Ishikawa (cell line): ENCODE data around the gene PDE4D.

ENCODE experiments used
- CEBPB ChIP-seq: IDR thresholded peaks from 2 replicates; pipeline ENCODE4 v1.6.1; 2012
- CREB1 ChIP-seq: IDR thresholded peaks from 2 replicates; pipeline ENCODE4 v1.6.1; 2012; ENCODE audit warnings: low read depth
- EGR1 ChIP-seq: IDR thresholded peaks from 2 replicates; pipeline ENCODE4 v1.6.1; 2012
- EP300 ChIP-seq: IDR thresholded peaks from 2 replicates; pipeline ENCODE4 v1.6.1; 2012; ENCODE audit warnings: borderline replicate concordance
- FOXM1 ChIP-seq: IDR thresholded peaks from 2 replicates; pipeline ENCODE4 v1.6.1; 2012; ENCODE audit warnings: low read depth, borderline replicate concordance
- NFIC ChIP-seq: IDR thresholded peaks from 2 replicates; pipeline ENCODE4 v1.6.1; 2012
- RAD21 ChIP-seq: IDR thresholded peaks from 2 replicates; pipeline ENCODE4 v1.6.1; 2012; ENCODE audit warnings: low read depth
- TAF1 ChIP-seq: IDR thresholded peaks from 2 replicates; pipeline ENCODE4 v1.6.1; 2012; ENCODE audit warnings: low read depth, mild to moderate bottlenecking
- TCF12 ChIP-seq: IDR thresholded peaks from 2 replicates; pipeline ENCODE4 v1.6.1; 2012; ENCODE audit warnings: low read depth
- TEAD4 ChIP-seq: IDR thresholded peaks from 2 replicates; pipeline ENCODE4 v1.6.1; 2012
- YY1 ChIP-seq: IDR thresholded peaks from 2 replicates; pipeline ENCODE4 v1.6.1; 2012; ENCODE audit warnings: low read depth
- ZBTB7A ChIP-seq: IDR thresholded peaks from 2 replicates; pipeline ENCODE4 v1.6.1; 2012; ENCODE audit warnings: low read depth
- TF ChIP-seq, protein P1 (sequence below): IDR thresholded peaks from 2 replicates; pipeline ENCODE4 v1.6.1; 2012
- TF ChIP-seq, protein P2 (sequence below): IDR thresholded peaks from 2 replicates; pipeline ENCODE4 v1.6.1; 2012; ENCODE audit warnings: low read depth, mild to moderate bottlenecking
- TF ChIP-seq, protein P3 (sequence below): IDR thresholded peaks from 2 replicates; pipeline ENCODE4 v1.6.1; 2012

The PDE4D gene

DNA sequence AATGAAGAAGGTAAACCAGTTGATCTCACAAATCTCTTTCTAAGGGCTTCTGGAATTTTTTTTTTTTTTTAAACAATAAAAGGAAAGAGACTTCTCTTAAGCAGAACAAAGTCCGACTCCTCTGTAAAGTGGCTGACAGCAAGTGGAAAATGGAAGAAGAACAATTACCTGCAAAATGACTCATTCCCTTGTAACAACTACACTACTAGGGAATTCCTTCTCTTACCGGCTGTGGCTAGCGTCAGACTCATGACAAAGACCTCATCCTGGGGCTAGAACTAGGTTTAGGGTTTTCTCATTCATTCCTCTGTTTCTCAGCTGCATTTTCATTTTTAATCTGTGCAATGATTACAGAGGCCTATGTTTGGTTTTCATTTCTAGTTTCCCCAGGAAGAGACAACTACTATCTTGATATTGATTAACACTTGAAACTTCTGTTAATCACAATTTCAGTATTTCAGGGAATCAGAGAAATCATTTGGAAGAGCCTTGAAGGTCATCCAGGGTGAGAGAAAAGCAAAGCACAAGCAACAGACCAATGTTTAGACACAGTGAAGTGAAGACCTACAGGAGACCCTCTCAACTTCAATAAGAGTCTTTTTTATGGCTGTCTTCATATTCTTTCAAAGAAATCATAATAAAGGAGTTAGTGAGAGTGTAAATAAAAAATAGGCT is 872.8 kb downstream of the PDE4D start:
- no peak for TF ChIP-seq TAF1
- TF ChIP-seq, protein P1, sequence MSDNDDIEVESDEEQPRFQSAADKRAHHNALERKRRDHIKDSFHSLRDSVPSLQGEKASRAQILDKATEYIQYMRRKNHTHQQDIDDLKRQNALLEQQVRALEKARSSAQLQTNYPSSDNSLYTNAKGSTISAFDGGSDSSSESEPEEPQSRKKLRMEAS: no peak
- no peak for TF ChIP-seq ZBTB7A
- TF ChIP-seq, protein P2, sequence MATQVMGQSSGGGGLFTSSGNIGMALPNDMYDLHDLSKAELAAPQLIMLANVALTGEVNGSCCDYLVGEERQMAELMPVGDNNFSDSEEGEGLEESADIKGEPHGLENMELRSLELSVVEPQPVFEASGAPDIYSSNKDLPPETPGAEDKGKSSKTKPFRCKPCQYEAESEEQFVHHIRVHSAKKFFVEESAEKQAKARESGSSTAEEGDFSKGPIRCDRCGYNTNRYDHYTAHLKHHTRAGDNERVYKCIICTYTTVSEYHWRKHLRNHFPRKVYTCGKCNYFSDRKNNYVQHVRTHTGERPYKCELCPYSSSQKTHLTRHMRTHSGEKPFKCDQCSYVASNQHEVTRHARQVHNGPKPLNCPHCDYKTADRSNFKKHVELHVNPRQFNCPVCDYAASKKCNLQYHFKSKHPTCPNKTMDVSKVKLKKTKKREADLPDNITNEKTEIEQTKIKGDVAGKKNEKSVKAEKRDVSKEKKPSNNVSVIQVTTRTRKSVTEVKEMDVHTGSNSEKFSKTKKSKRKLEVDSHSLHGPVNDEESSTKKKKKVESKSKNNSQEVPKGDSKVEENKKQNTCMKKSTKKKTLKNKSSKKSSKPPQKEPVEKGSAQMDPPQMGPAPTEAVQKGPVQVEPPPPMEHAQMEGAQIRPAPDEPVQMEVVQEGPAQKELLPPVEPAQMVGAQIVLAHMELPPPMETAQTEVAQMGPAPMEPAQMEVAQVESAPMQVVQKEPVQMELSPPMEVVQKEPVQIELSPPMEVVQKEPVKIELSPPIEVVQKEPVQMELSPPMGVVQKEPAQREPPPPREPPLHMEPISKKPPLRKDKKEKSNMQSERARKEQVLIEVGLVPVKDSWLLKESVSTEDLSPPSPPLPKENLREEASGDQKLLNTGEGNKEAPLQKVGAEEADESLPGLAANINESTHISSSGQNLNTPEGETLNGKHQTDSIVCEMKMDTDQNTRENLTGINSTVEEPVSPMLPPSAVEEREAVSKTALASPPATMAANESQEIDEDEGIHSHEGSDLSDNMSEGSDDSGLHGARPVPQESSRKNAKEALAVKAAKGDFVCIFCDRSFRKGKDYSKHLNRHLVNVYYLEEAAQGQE: no peak
- no peak for TF ChIP-seq TCF12
- TF ChIP-seq CREB1: no peak
- TF ChIP-seq NFIC: no peak
- no peak for TF ChIP-seq RAD21
- TF ChIP-seq, protein P3, sequence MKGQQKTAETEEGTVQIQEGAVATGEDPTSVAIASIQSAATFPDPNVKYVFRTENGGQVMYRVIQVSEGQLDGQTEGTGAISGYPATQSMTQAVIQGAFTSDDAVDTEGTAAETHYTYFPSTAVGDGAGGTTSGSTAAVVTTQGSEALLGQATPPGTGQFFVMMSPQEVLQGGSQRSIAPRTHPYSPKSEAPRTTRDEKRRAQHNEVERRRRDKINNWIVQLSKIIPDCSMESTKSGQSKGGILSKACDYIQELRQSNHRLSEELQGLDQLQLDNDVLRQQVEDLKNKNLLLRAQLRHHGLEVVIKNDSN: no peak
- TF ChIP-seq EGR1: no peak
- no peak for TF ChIP-seq YY1
- TF ChIP-seq FOXM1: no peak
- TF ChIP-seq TEAD4: no peak
- TF ChIP-seq EP300: no peak
- TF ChIP-seq CEBPB: no peak

DNA sequence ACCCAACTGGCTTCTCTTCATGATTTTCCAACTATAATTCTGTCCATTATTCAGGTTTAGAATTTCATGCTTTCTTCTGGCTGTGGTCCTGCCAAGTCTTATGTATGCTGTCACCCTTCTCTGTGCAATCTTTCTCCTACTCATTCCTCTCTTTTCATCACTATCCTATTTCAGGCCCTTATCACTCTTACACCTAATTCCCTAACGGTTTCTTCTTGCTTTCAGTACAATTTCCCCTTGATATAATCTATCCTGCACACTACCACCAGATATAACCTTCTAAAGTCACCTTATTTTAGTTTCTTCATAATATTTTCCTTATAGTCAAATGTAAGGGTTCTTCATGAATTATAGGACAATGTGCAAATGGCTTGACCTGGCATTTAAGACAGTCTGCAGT is 874.4 kb downstream of the PDE4D start:
- no peak for TF ChIP-seq TCF12
- TF ChIP-seq, protein P2: no peak

DNA sequence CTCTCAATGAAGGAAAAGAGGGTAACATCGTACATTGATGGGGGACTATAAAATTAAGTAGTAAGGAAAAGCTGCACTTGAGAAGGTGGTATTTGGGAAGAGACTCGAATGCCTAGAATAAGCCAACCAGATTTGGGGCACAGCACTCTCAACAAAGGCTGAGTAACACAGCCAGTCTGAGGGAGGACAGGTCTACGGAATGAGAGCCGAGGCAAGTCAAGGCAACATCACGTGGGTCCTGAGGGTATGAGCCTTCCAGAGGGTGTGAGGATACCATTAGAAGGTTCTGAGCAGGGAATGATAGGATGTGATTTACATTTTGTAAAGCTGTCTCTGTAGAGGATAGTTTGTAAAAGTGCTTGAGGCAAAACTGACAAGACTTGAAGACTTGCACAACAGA is 876.6 kb downstream of the PDE4D start:
- TF ChIP-seq CEBPB: no peak
- no peak for TF ChIP-seq CREB1
- TF ChIP-seq, protein P3: no peak
- TF ChIP-seq RAD21: no peak
- no peak for TF ChIP-seq YY1
- TF ChIP-seq TAF1: no peak
- TF ChIP-seq EGR1: no peak
- no peak for TF ChIP-seq NFIC

DNA sequence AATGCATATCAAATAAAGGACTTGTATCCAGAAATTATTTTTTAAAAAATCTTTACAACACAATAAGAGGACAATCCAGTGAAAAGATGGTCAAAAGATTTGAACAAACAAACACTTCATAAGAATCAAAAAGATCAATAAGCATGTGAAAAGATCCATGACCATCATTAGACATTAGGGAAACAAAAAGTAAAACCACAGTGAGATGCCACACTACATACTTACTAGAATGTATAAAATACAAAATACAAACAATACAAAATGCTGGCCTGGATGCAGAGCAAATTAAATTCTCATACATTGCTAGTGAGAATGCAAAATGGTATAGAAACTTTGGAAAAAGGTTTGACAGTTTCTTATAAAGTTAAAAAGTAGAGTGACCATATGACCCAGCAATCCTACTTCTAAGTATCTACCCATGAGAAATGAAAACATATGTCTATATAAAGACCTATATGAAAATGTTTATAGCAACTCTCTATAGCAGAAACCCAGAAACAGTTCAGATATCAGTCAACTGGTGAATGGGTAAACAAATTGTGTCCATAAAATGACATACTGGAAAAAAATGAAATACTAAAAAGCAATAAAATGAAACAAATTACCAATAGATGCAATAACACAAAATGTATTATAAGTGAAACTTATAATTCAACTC is 884.6 kb downstream of the PDE4D start:
- TF ChIP-seq CEBPB (no peak), NFIC (no peak), EGR1 (no peak), YY1 (no peak), TEAD4 (no peak), CREB1 (no peak), FOXM1 (no peak), EP300 (no peak), ZBTB7A (no peak), TAF1 (no peak), RAD21 (no peak)
- TF ChIP-seq, protein P3: no peak
- TF ChIP-seq, protein P1: no peak

DNA sequence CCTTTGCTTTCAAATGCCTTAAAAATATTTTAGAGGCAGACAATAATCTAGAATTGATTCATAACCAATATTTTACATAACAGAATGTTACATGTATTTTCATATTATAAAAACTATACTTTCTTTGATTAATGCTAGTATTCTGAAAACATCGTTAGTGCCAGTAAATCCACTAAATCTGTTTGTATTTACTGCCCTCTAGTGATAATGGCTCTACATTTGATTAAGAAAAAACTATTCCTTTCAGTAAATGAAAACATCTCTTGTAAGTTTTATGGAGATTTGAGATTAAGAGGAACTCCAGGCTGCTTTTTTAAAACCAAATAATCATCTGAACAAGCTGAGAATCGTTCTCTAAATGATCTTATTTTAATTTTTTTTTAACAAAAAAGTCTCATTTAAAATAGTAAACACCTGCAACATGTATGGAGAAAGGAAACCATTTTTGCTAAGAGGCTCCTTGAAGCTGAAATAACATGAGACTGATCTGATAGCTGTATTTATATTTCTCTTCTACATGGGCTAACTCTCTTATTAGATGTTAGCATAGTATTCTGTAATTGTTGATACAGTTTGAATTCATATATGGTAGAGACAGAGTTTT is 886.0 kb downstream of the PDE4D start:
- TF ChIP-seq RAD21 (peak; percentile 65), CREB1 (no peak)
